Measurements from ENCODE around the gene FHIT.

GRCh38 chr3:60757724-60758123, 493.5 kb downstream of the FHIT start:
- no peak for TF ChIP-seq CTCF (IDR thresholded peaks at IDR 0.05)
- no peak for TF ChIP-seq POLR2A (IDR thresholded peaks at IDR 0.05)
- no peak for TF ChIP-seq EP300 (IDR thresholded peaks at IDR 0.05)

Data from ovary (tissue), 3 donors.